Upper lobe of left lung (tissue), 4 donors: ENCODE measurements around the gene MRPL11.

Source experiments
- EP300 ChIP-seq, 4 donors: sonication (generic); formaldehyde crosslinking; IDR thresholded peaks; one replicate each; pipeline ENCODE4 v1.5.1; 2017; ENCODE audit warnings: antibody characterized with exemption in 4 of 4, control low read depth in 2 of 4
- POLR2A ChIP-seq, 4 donors: fragments of 450-650 bp; IDR thresholded peaks; one replicate each; pipeline ENCODE4 v1.5.1; 2016 to 2017; ENCODE audit warnings: antibody characterized with exemption in 4 of 4, mild to moderate bottlenecking in 2 of 4
- POLR2AphosphoS5 ChIP-seq, 2 donors: sonication (generic); formaldehyde crosslinking; IDR thresholded peaks; one replicate each; pipeline ENCODE4 v1.5.1; 2017; ENCODE audit warnings: antibody characterized with exemption in 2 of 2
- TF ChIP-seq, protein P1 (sequence below), 6 experiments: fragments of 450-650 bp in 4 of 6; fragments of 200-600 bp in 2 of 6; sonication (generic) in 2 of 6; IDR thresholded peaks; one replicate each; pipeline ENCODE4 v1.5.1; 2016 to 2019; ENCODE audit warnings: antibody characterized with exemption in 6 of 6

DNA sequence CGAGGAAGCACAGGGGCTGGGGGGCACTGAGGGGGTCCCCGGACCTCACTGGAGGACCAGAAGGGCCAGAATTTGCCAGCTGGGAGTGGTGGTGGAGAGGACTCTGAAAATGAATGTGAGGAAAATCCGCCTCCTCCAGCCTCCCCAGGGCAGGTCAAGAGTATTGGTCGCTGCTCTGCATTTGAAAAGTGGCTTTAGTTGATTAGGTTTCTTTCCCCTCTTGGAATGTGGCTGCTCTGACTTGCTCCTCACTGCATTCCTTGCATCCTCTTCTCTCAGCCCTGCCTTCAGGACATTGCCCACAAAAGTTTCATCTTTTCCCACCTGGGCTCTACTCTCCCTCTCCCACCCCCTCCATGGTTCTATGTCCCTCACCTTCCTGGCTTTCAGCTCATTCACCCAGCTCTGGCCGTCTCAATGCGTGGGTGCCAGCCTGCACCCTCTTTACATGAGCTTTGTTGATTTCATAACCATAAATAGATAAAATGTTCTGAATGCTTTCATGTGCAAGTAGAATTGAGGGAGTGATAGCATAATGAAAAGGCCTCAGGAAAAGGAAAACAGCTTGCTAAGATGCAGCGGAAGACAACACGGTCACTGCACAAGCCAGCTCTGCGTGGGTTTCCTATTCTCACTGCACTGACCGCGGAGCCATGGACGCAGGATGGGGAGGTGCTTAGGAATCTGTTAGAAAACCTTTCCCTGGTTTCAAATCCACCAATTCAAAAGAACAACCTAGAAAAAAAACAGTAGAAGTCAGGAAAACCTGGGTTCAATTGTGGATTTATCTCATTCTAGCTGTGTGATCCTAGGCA, 24.3 kb downstream of the MRPL11 start:
- no peak for TF ChIP-seq POLR2A (IDR thresholded peaks at IDR 0.05)
- TF ChIP-seq, protein P1, sequence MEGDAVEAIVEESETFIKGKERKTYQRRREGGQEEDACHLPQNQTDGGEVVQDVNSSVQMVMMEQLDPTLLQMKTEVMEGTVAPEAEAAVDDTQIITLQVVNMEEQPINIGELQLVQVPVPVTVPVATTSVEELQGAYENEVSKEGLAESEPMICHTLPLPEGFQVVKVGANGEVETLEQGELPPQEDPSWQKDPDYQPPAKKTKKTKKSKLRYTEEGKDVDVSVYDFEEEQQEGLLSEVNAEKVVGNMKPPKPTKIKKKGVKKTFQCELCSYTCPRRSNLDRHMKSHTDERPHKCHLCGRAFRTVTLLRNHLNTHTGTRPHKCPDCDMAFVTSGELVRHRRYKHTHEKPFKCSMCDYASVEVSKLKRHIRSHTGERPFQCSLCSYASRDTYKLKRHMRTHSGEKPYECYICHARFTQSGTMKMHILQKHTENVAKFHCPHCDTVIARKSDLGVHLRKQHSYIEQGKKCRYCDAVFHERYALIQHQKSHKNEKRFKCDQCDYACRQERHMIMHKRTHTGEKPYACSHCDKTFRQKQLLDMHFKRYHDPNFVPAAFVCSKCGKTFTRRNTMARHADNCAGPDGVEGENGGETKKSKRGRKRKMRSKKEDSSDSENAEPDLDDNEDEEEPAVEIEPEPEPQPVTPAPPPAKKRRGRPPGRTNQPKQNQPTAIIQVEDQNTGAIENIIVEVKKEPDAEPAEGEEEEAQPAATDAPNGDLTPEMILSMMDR (IDR thresholded peaks at IDR 0.05), result no peak
- no peak for TF ChIP-seq POLR2AphosphoS5 (IDR thresholded peaks at IDR 0.05)
- TF ChIP-seq EP300 (IDR thresholded peaks at IDR 0.05), result no peak
